HEK293T (cell line): Measurements from ENCODE around the gene STMP1.
"Not testable (repeated sequence)": the region's sequence is repeated elsewhere in the genome, so short reads cannot be mapped to it uniquely, and the experiment has no call there.

ENCODE experiments used
- ARNT ChIP-seq: fragments of 450-650 bp; IDR thresholded peaks from 2 replicates; pipeline ENCODE4 v1.6.1; 2017; ENCODE audit warnings: mild to moderate bottlenecking
- BHLHE40 ChIP-seq: fragments of 450-650 bp; IDR thresholded peaks from 2 replicates; pipeline ENCODE4 v1.6.1; 2016; ENCODE audit warnings: mild to moderate bottlenecking, moderate library complexity, borderline replicate concordance
- ELF4 ChIP-seq: fragments of 450-650 bp; IDR thresholded peaks from 2 replicates; pipeline ENCODE4 v1.6.1; 2017; ENCODE audit warnings: antibody characterized with exemption
- FOXA1 ChIP-seq: fragments of 450-650 bp; IDR thresholded peaks from 2 replicates; pipeline ENCODE4 v1.6.1; 2016; ENCODE audit warnings: mild to moderate bottlenecking
- FOXK2 ChIP-seq: fragments of 450-650 bp; IDR thresholded peaks from 2 replicates; pipeline ENCODE4 v1.6.1; 2016; ENCODE audit warnings: mild to moderate bottlenecking
- FOXM1 ChIP-seq: fragments of 450-650 bp; IDR thresholded peaks from 2 replicates; pipeline ENCODE4 v1.6.1; 2017; ENCODE audit warnings: mild to moderate bottlenecking, borderline replicate concordance
- L3MBTL2 ChIP-seq: fragments of 450-650 bp; conservative IDR thresholded peaks from 2 replicates; pipeline ENCODE4 v1.6.1; 2016; ENCODE audit warnings: mild to moderate bottlenecking
- NFRKB ChIP-seq: fragments of 450-650 bp; IDR thresholded peaks from 2 replicates; pipeline ENCODE4 v1.6.1; 2016; ENCODE audit warnings: mild to moderate bottlenecking, moderate library complexity
- PKNOX1 ChIP-seq: fragments of 450-650 bp; IDR thresholded peaks from 2 replicates; pipeline ENCODE4 v1.6.1; 2016
- SP1 ChIP-seq: fragments of 450-650 bp; IDR thresholded peaks from 2 replicates; pipeline ENCODE4 v1.6.1; 2017
- SUZ12 ChIP-seq: fragments of 450-650 bp; IDR thresholded peaks from 2 replicates; pipeline ENCODE4 v1.6.1; 2016; ENCODE audit warnings: mild to moderate bottlenecking
- TARDBP ChIP-seq: fragments of 450-650 bp; IDR thresholded peaks from 2 replicates; pipeline ENCODE4 v1.6.1; 2016

GRCh38 chr7:135668852-135669395, 6.6 kb downstream of the STMP1 start:
- TF ChIP-seq L3MBTL2, SP1, FOXA1, NFRKB, FOXM1, BHLHE40, SUZ12, ARNT, FOXK2, PKNOX1, ELF4, TARDBP: not testable (repeated sequence)
